Measurements from ENCODE around the gene ARHGAP6.

ARHGAP6 gene

GRCh38 chrX:11464836-11465463 is 200.8 kb downstream of the ARHGAP6 start:
- Histone ChIP-seq H3K4me3 (IDR thresholded peaks at IDR 0.05; ENCODE audit: insufficient read depth, low read depth, low read length) (no peak overlapping the region), H3K27ac (no peak overlapping the region), H2AFZ (ENCODE audit: low read depth) (no peak overlapping the region), H3K79me2 (ENCODE audit: insufficient read depth, low read depth) (no peaks in the 10 kb centered on the region), H3K36me3 (ENCODE audit: insufficient read depth) (no peaks in the 10 kb centered on the region), H3K27me3 (ENCODE audit: insufficient read depth, low read depth) (no peaks in the 10 kb centered on the region), H4K20me1 (ENCODE audit: insufficient read depth) (no peaks in the 10 kb centered on the region), H3K4me2 (no peak overlapping the region), H3K4me1 (ENCODE audit: low read depth, poor library complexity, severe bottlenecking) (no peaks in the 10 kb centered on the region), H3K9ac (no peak overlapping the region)
- TF ChIP-seq CTCF (conservative IDR thresholded peaks at IDR 0.05; ENCODE audit: low read depth, low read length), result no peak

GRCh38 chrX:11464380-11464779 is 201.3 kb downstream of the ARHGAP6 start:
- H3K27ac ChIP-seq, result no peak overlapping the region
- no peaks in the 10 kb centered on the region for H3K27me3 ChIP-seq (ENCODE audit: insufficient read depth, low read depth)
- no peaks in the 10 kb centered on the region for H3K79me2 ChIP-seq (ENCODE audit: insufficient read depth, low read depth)
- H3K4me1 ChIP-seq (ENCODE audit: low read depth, poor library complexity, severe bottlenecking), result no peaks in the 10 kb centered on the region
- TF ChIP-seq CTCF (conservative IDR thresholded peaks at IDR 0.05; ENCODE audit: low read depth, low read length), result no peak
- no peak overlapping the region for H3K4me3 ChIP-seq (IDR thresholded peaks at IDR 0.05; ENCODE audit: insufficient read depth, low read depth, low read length)
- no peak overlapping the region for H3K4me2 ChIP-seq
- H3K9ac ChIP-seq, result no peak overlapping the region
- no peaks in the 10 kb centered on the region for H4K20me1 ChIP-seq (ENCODE audit: insufficient read depth)
- no peaks in the 10 kb centered on the region for H3K36me3 ChIP-seq (ENCODE audit: insufficient read depth)
- no peak overlapping the region for H2AFZ ChIP-seq (ENCODE audit: low read depth)

DNA sequence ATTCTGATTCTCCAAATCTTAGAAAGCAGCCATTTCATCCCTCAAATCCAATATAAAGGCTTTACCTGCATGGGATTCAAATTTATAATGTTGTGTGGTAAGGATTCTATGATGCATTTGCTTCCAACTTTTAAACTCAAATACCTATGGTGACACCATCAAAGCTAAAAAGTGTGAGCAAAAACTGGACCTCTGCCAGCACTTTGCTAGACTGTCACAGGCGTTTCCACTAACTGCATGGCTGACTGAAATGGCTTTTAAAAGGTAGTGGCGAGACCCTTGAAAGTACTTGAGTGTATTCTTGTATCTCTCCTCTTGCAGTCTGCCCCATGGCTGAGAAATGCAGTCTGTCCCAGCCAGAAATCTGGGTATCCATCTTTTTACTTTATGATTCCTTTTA is 203.1 kb downstream of the ARHGAP6 start:
- no peak overlapping the region for H3K4me2 ChIP-seq
- H3K27me3 ChIP-seq (ENCODE audit: insufficient read depth, low read depth), result no peaks in the 10 kb centered on the region
- H3K9ac ChIP-seq, result no peak overlapping the region
- no peak overlapping the region for H3K27ac ChIP-seq
- H4K20me1 ChIP-seq (ENCODE audit: insufficient read depth), result no peaks in the 10 kb centered on the region
- no peak overlapping the region for H3K4me3 ChIP-seq (IDR thresholded peaks at IDR 0.05; ENCODE audit: insufficient read depth, low read depth, low read length)
- H3K36me3 ChIP-seq (ENCODE audit: insufficient read depth), result no peaks in the 10 kb centered on the region
- no peaks in the 10 kb centered on the region for H3K4me1 ChIP-seq (ENCODE audit: low read depth, poor library complexity, severe bottlenecking)
- TF ChIP-seq CTCF (conservative IDR thresholded peaks at IDR 0.05; ENCODE audit: low read depth, low read length), result no peak
- H3K79me2 ChIP-seq (ENCODE audit: insufficient read depth, low read depth), result no peaks in the 10 kb centered on the region
- H2AFZ ChIP-seq (ENCODE audit: low read depth), result no peak overlapping the region

GRCh38 chrX:11462136-11462535 is 203.6 kb downstream of the ARHGAP6 start:
- H3K36me3 ChIP-seq (ENCODE audit: insufficient read depth), result no peaks in the 10 kb centered on the region
- no peak overlapping the region for H2AFZ ChIP-seq (ENCODE audit: low read depth)
- TF ChIP-seq CTCF (conservative IDR thresholded peaks at IDR 0.05; ENCODE audit: low read depth, low read length), result no peak
- no peaks in the 10 kb centered on the region for H4K20me1 ChIP-seq (ENCODE audit: insufficient read depth)
- H3K4me2 ChIP-seq, result no peak overlapping the region
- H3K9ac ChIP-seq, result no peak overlapping the region
- H3K27me3 ChIP-seq (ENCODE audit: insufficient read depth, low read depth), result no peaks in the 10 kb centered on the region
- no peak overlapping the region for H3K4me3 ChIP-seq (IDR thresholded peaks at IDR 0.05; ENCODE audit: insufficient read depth, low read depth, low read length)
- no peaks in the 10 kb centered on the region for H3K4me1 ChIP-seq (ENCODE audit: low read depth, poor library complexity, severe bottlenecking)
- H3K27ac ChIP-seq, result no peak overlapping the region
- no peaks in the 10 kb centered on the region for H3K79me2 ChIP-seq (ENCODE audit: insufficient read depth, low read depth)
